ENCODE results near the gene CFAP46. TPM values are rescaled to one million over a fixed set of nuclear protein-coding genes. Genes with fewer than 3 reads are reported as not detected.

CFAP46 gene
- total RNA-seq, 1 donor: under 0.01 TPM

GRCh38 chr10:132886211-132887099 is 55.9 kb downstream of the CFAP46 start:
- no peak overlapping the region for H3K4me3 ChIP-seq (ENCODE audit: insufficient read depth, low read length)
- H4K20me1 ChIP-seq (ENCODE audit: insufficient read depth, low read length): no peaks in the 10 kb centered on the region
- H3K27me3 ChIP-seq (ENCODE audit: insufficient read depth, low read length): peaks cover 32% of the 10 kb centered on the region
- DNase-seq (ENCODE audit: insufficient read length, low spot score, missing footprints): peak; percentile 90
- peak; percentile 10 for TF ChIP-seq CTCF (IDR thresholded peaks at IDR 0.05; ENCODE audit: extremely low read depth, low read depth, low read length)
- H3K79me2 ChIP-seq (ENCODE audit: insufficient read depth, low read length): no peaks in the 10 kb centered on the region
- no peaks in the 10 kb centered on the region for H3K4me1 ChIP-seq (ENCODE audit: insufficient read depth, low read length)
- no peak overlapping the region for H3K4me2 ChIP-seq (ENCODE audit: insufficient read depth, low read length)
- no peak overlapping the region for H3K27ac ChIP-seq (ENCODE audit: low read depth, low read length)
- no peaks in the 10 kb centered on the region for H3K9me3 ChIP-seq (ENCODE audit: low read depth, low read length)
- no peaks in the 10 kb centered on the region for H3K36me3 ChIP-seq (ENCODE audit: insufficient read depth, low read length)
- no peak overlapping the region for H2AFZ ChIP-seq (ENCODE audit: low read length)

- Histone ChIP-seq H2AFZ (ENCODE audit: low read length) (no peak overlapping the region), H3K4me1 (ENCODE audit: insufficient read depth, low read length) (no peaks in the 10 kb centered on the region), H4K20me1 (ENCODE audit: insufficient read depth, low read length) (no peaks in the 10 kb centered on the region), H3K36me3 (ENCODE audit: insufficient read depth, low read length) (no peaks in the 10 kb centered on the region), H3K27ac (ENCODE audit: low read depth, low read length) (no peak overlapping the region), H3K4me3 (ENCODE audit: insufficient read depth, low read length) (no peak overlapping the region), H3K79me2 (ENCODE audit: insufficient read depth, low read length) (no peaks in the 10 kb centered on the region), H3K9me3 (ENCODE audit: low read depth, low read length) (no peaks in the 10 kb centered on the region), H3K27me3 (ENCODE audit: insufficient read depth, low read length) (peaks cover 27% of the 10 kb centered on the region), H3K4me2 (ENCODE audit: insufficient read depth, low read length) (no peak overlapping the region)
- no peak for TF ChIP-seq CTCF (IDR thresholded peaks at IDR 0.05; ENCODE audit: extremely low read depth, low read depth, low read length)
- DNase-seq (ENCODE audit: insufficient read length, low spot score, missing footprints): peak; percentile 39
Measured at GRCh38 chr10:132885451-132886210, 56.7 kb downstream of the CFAP46 start.

GRCh38 chr10:132884691-132885271 is 57.6 kb downstream of the CFAP46 start:
- H2AFZ ChIP-seq (ENCODE audit: low read length): no peak overlapping the region
- H3K4me1 ChIP-seq (ENCODE audit: insufficient read depth, low read length): no peaks in the 10 kb centered on the region
- TF ChIP-seq CTCF (IDR thresholded peaks at IDR 0.05; ENCODE audit: extremely low read depth, low read depth, low read length): no peak
- no peaks in the 10 kb centered on the region for H3K79me2 ChIP-seq (ENCODE audit: insufficient read depth, low read length)
- no peaks in the 10 kb centered on the region for H3K9me3 ChIP-seq (ENCODE audit: low read depth, low read length)
- DNase-seq (ENCODE audit: insufficient read length, low spot score, missing footprints): peak; percentile 69
- no peaks in the 10 kb centered on the region for H4K20me1 ChIP-seq (ENCODE audit: insufficient read depth, low read length)
- no peak overlapping the region for H3K4me2 ChIP-seq (ENCODE audit: insufficient read depth, low read length)
- H3K27ac ChIP-seq (ENCODE audit: low read depth, low read length): no peak overlapping the region
- H3K27me3 ChIP-seq (ENCODE audit: insufficient read depth, low read length): peaks cover 21% of the 10 kb centered on the region
- H3K36me3 ChIP-seq (ENCODE audit: insufficient read depth, low read length): no peaks in the 10 kb centered on the region
- no peak overlapping the region for H3K4me3 ChIP-seq (ENCODE audit: insufficient read depth, low read length)
